Peyer's patch (tissue), 4 donors: Measurements from ENCODE around the gene WDCP. TPM values are rescaled to one million over a fixed set of nuclear protein-coding genes. Genes with fewer than 3 reads are reported as not detected.
"Not testable (repeated sequence)": the region's sequence is repeated elsewhere in the genome, so short reads cannot be mapped to it uniquely, and the experiment has no call there.

Experiments
- DNase-seq, 3 donors: peaks; one replicate each; pipeline ENCODE4 v3.0.0-alpha.2; 2017 to 2019
- H3K27ac ChIP-seq, 4 donors: fragments of 200-600 bp; sonication (generic); one replicate each; pipeline ENCODE4 v1.5.1; 2016 to 2019
- H3K27me3 ChIP-seq, 2 donors: fragments of 200-600 bp; sonication (generic); one replicate each; pipeline ENCODE4 v1.5.1; 2019
- H3K36me3 ChIP-seq, 3 donors: fragments of 200-600 bp; sonication (generic); one replicate each; pipeline ENCODE4 v1.5.1; 2016 to 2019
- H3K4me1 ChIP-seq, 4 donors: fragments of 200-600 bp; sonication (generic); one replicate each; pipeline ENCODE4 v1.5.1; 2016 to 2019
- H3K4me3 ChIP-seq, 4 donors: fragments of 200-600 bp; sonication (generic); 1 replicate in 3 of 4; 2 replicates in 1 of 4; pipeline ENCODE4 v1.5.1; 2016 to 2019; ENCODE audit warnings: mild to moderate bottlenecking in 1 of 4
- H3K9me3 ChIP-seq, 4 donors: fragments of 200-600 bp; sonication (generic); one replicate each; pipeline ENCODE4 v1.5.1; 2016 to 2019; ENCODE audit warnings: mild to moderate bottlenecking in 1 of 4
- POLR2A ChIP-seq, 2 donors: fragments of 450-650 bp; IDR thresholded peaks; one replicate each; pipeline ENCODE4 v1.5.1; 2017; ENCODE audit warnings: antibody characterized with exemption in 2 of 2, mild to moderate bottlenecking in 2 of 2, moderate library complexity in 2 of 2
- total RNA-seq, 4 donors: library from RNA; depleted of rRNA; stranded (reverse); fragments of >200 nt; gene quantifications; one replicate each; pipeline ENCODE4 v1.1.0, GENCODE V29; 2016
- TF ChIP-seq, protein P1 (sequence below), 6 experiments: fragments of 450-650 bp in 4 of 6; fragments of 200-600 bp in 2 of 6; sonication (generic) in 1 of 6; IDR thresholded peaks; one replicate each; pipeline ENCODE4 v1.5.1; 2017 to 2019; ENCODE audit warnings: antibody characterized with exemption in 6 of 6, mild to moderate bottlenecking in 3 of 6, moderate library complexity in 1 of 6

The WDCP gene, protein sequence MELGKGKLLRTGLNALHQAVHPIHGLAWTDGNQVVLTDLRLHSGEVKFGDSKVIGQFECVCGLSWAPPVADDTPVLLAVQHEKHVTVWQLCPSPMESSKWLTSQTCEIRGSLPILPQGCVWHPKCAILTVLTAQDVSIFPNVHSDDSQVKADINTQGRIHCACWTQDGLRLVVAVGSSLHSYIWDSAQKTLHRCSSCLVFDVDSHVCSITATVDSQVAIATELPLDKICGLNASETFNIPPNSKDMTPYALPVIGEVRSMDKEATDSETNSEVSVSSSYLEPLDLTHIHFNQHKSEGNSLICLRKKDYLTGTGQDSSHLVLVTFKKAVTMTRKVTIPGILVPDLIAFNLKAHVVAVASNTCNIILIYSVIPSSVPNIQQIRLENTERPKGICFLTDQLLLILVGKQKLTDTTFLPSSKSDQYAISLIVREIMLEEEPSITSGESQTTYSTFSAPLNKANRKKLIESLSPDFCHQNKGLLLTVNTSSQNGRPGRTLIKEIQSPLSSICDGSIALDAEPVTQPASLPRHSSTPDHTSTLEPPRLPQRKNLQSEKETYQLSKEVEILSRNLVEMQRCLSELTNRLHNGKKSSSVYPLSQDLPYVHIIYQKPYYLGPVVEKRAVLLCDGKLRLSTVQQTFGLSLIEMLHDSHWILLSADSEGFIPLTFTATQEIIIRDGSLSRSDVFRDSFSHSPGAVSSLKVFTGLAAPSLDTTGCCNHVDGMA
- total RNA-seq = 1 to 10 TPM; 3.3 to 5.8 (median 3.7) TPM

DNA sequence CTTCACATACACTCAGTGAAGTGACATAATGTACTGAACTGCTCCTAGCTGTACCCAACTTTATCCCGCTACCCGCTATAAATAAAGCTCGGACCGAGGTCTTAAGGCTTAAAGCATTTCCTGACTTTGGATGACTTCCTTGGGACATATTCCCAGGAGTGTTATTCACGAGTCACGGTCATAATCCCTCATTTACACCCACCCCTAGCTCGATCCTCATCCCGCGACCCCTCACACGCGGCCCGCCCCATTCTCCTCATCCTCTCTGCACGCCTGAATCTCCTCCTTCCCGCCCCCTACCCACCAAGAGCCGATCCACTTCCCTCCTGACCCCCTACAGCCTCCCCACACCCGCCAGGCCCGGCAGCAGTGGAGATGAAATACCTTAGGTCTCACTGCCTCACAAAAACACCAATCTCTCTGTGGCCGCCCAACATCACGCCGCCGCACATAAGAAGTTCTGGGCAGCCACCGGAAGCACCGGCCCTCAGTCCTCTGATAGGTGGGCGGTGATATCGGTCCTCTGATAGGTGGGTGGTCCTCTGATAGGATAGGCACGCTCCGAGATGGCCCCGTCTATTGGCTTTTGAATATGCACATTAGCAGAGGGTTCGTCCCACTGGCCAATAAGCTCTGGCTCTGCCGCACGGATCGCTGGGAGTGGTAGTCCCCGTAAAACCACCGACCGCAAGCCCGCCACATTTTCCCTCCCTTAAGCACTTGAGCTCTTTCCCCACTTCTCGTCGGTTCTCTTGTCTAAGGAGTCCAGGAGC, at the start of gene WDCP:
Gene WDCP, minus strand, starts transcription at position 462 of the 773 bp plus-strand sequence. CDS start 7,897 bp downstream, outside the sequence.
- peak within 1 kb of the TSS; percentile 62 to 87 (median 66) for H3K4me3 ChIP-seq
- DNase-seq = peak; percentile 91 to 99 (median 97)
- no peaks in the 10 kb centered on the region for H3K9me3 ChIP-seq
- no peaks in the 10 kb centered on the region for H3K36me3 ChIP-seq
- peak within 1 kb of the TSS; percentile 54 to 75 (median 68) for H3K27ac ChIP-seq
- no peaks in the 10 kb centered on the region for H3K27me3 ChIP-seq
- peaks cover 0 to 25% (median 8%) of the 10 kb centered on the region in 4 donors for H3K4me1 ChIP-seq
- peak; percentile 25 to 77 for TF ChIP-seq POLR2A (IDR thresholded peaks at IDR 0.05)
- TF ChIP-seq, protein P1, sequence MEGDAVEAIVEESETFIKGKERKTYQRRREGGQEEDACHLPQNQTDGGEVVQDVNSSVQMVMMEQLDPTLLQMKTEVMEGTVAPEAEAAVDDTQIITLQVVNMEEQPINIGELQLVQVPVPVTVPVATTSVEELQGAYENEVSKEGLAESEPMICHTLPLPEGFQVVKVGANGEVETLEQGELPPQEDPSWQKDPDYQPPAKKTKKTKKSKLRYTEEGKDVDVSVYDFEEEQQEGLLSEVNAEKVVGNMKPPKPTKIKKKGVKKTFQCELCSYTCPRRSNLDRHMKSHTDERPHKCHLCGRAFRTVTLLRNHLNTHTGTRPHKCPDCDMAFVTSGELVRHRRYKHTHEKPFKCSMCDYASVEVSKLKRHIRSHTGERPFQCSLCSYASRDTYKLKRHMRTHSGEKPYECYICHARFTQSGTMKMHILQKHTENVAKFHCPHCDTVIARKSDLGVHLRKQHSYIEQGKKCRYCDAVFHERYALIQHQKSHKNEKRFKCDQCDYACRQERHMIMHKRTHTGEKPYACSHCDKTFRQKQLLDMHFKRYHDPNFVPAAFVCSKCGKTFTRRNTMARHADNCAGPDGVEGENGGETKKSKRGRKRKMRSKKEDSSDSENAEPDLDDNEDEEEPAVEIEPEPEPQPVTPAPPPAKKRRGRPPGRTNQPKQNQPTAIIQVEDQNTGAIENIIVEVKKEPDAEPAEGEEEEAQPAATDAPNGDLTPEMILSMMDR (IDR thresholded peaks at IDR 0.05) = no peak

DNA sequence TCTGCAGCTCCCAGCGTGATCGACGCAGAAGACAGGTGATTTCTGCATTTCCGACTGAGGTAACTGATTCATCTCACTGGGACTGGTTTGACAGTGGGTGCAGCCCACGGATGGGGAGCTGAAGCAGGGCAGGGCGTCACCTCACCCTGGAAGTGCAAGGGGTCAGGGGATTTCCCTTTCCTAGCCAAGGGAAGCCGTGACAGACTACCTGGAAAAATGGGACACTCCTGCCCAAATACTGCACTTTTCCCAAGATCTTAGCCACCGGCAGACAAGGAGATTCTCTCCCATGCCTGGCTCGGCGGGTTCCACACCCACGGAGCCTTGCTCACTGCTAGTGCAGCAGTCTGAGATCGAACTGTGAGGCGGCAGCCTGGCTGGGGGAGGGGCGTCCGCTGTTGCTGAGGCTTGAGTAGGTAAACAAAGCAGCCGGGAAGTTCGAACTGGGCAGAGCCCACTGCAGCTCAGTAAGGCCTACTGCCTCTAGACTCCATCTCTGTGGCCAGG, 48.0 kb upstream of the WDCP start:
- not testable (repeated sequence) for H3K27ac ChIP-seq, H3K4me3 ChIP-seq, DNase-seq

DNA sequence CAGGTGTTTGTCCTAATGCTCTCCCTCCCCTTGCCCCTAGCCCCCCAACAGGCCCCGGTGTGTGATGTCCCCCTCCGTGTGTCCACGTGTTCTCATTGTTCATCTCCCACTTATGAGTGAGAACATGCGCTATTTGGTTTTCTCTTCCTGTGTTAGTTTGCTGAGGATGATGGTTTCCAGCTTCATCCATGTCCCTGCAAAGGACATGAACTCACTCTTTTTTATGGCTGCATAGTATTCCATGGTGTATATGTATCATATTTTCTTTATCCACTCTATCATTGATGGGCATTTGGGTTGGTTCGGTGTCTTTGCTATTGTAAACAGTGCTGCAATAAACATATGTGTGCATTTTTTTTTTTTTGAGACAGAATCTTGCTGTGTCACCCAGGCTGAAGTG, 46.1 kb upstream of the WDCP start:
- DNase-seq, H3K27me3 ChIP-seq, H3K4me3 ChIP-seq, H3K9me3 ChIP-seq, H3K36me3 ChIP-seq, H3K27ac ChIP-seq, H3K4me1 ChIP-seq: not testable (repeated sequence)

More for the DNA sequence above, 48.0 kb upstream of the WDCP start:
- H3K9me3 ChIP-seq, H3K36me3 ChIP-seq, H3K4me1 ChIP-seq, H3K27me3 ChIP-seq: not testable (repeated sequence)

DNA sequence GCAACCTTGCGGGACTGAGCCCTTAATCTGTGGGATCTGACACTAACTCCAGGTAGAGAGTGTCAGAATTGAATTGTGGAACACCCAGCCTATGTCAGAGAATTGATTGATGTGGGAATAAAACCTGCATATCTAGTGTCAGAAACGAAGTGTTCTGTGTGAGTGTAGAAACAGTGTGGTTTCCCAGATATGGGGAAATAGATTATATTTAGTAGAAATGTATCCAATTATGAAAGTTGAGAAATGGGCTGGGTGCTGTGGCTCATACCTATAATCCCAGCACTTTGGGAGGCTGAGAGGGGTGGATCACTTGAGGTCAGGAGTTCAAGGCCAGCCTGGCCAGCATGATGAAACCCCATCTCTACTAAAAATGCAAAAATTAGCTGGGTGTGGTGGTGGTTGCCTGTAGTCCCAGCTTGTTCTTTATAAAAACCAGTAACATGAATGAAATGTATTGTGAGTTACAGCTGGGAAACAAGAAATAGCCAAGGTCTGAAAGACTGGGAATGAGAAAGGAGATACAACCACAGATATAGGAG, 41.7 kb upstream of the WDCP start:
- TF ChIP-seq, protein P1 (IDR thresholded peaks at IDR 0.05) = no peak
- TF ChIP-seq POLR2A (IDR thresholded peaks at IDR 0.05) = no peak
- no peak for DNase-seq
- H3K4me1 ChIP-seq = peaks cover 0 to 1% (median 0%) of the 10 kb centered on the region in 4 donors
- no peaks in the 10 kb centered on the region for H3K9me3 ChIP-seq
- H3K4me3 ChIP-seq = no peak overlapping the region
- H3K27me3 ChIP-seq = no peaks in the 10 kb centered on the region
- peaks cover 0 to 3% (median 0%) of the 10 kb centered on the region in 3 donors for H3K36me3 ChIP-seq
- H3K27ac ChIP-seq = no peak overlapping the region

DNA sequence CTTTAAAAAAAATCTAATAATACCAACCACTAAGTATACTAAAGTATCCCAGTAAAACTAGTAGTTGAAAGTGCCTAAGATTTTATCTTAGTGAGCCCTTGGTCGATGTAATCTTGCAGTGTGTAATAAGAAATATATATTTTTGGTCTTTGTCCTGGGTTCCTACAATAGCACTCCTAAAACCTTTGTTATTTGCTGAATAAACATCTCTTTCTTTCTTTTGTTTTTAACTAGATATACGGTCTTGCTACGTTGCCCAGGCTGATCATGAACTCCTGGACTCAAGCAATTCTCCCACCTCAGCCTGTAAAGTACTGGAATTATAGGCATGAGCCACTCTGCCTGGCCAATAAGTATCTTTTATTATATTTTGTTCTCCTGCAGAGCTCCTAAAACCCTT, 39.8 kb upstream of the WDCP start:
- TF ChIP-seq, protein P1 (IDR thresholded peaks at IDR 0.05) = no peak
- TF ChIP-seq POLR2A (IDR thresholded peaks at IDR 0.05) = no peak
- H3K36me3 ChIP-seq = peaks cover 0 to 13% (median 0%) of the 10 kb centered on the region in 3 donors
- no peak for DNase-seq
- peaks cover 0 to 7% (median 6%) of the 10 kb centered on the region in 4 donors for H3K4me1 ChIP-seq
- H3K27ac ChIP-seq = no peak overlapping the region
- H3K9me3 ChIP-seq = no peaks in the 10 kb centered on the region
- H3K27me3 ChIP-seq = no peaks in the 10 kb centered on the region
- H3K4me3 ChIP-seq = no peak overlapping the region

DNA sequence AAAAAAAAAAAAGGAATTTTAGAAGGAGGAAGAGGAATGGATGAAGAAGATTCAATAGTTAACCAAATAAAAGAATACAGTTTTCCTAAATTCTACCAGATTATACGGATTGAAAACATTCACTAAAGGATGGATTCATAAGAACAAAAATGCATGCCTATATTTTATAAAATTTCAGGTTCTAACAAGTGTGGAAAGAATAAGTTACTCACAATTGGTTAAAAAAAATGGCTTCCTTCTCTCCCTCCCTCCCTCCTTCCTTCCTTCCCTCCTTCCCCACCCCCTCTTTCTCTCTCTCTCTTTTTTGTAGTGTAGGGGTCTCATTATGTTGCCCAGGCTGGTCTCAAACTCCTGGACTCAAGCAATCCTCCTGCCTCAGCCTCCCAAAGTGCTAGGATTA, 39.0 kb upstream of the WDCP start:
- Histone ChIP-seq H3K9me3 (no peaks in the 10 kb centered on the region), H3K27ac (no peak overlapping the region), H3K4me1 (peaks cover 0 to 7% (median 6%) of the 10 kb centered on the region in 4 donors), H3K4me3 (no peak overlapping the region), H3K36me3 (peaks cover 0 to 21% (median 0%) of the 10 kb centered on the region in 3 donors), H3K27me3 (no peaks in the 10 kb centered on the region)
- no peak for DNase-seq
- TF ChIP-seq POLR2A (IDR thresholded peaks at IDR 0.05) = no peak
- TF ChIP-seq, protein P1 (IDR thresholded peaks at IDR 0.05) = no peak
